Liver (tissue), 9 donors: ENCODE data around the gene TRPM2. TPM values are rescaled to one million over a fixed set of nuclear protein-coding genes. Genes with fewer than 3 reads are reported as not detected.

Experiments used
- DNase-seq: peaks from one replicate; pipeline ENCODE4 v3.0.0-alpha.2; 2017; ENCODE audit warnings: low spot score
- H3K27ac ChIP-seq, 2 donors: one replicate each; pipeline ENCODE4 v1.7.0; 2013; ENCODE audit warnings: inconsistent platforms in 2 of 2, low read length in 2 of 2, control low read depth in 1 of 2, low read depth in 1 of 2, mild to moderate bottlenecking in 1 of 2
- H3K27me3 ChIP-seq, 4 donors: one replicate each; pipeline versions ENCODE4 v1.6.1 to v1.7.0; 2013; ENCODE audit warnings: low read length in 3 of 4, inconsistent platforms in 1 of 4, mild to moderate bottlenecking in 1 of 4, moderate library complexity in 1 of 4; ENCODE audit not compliant: control insufficient read depth in 4 of 4, insufficient read depth in 4 of 4
- H3K36me3 ChIP-seq, 4 donors: one replicate each; pipeline versions ENCODE4 v1.6.1 to v1.7.0; 2013; ENCODE audit warnings: low read length in 3 of 4, mild to moderate bottlenecking in 3 of 4, low read depth in 1 of 4, moderate library complexity in 1 of 4; ENCODE audit not compliant: control insufficient read depth in 4 of 4, insufficient read depth in 3 of 4
- H3K4me1 ChIP-seq, 4 donors: one replicate each; pipeline versions ENCODE4 v1.6.1 to v1.7.0; 2013; ENCODE audit warnings: low read length in 3 of 4, mild to moderate bottlenecking in 3 of 4, moderate library complexity in 1 of 4; ENCODE audit not compliant: control insufficient read depth in 4 of 4, insufficient read depth in 4 of 4
- H3K4me3 ChIP-seq, 3 donors: one replicate each; pipeline versions ENCODE4 v1.6.1 to v1.7.0; 2013; ENCODE audit warnings: low read length in 3 of 3, control low read depth in 1 of 3, low read depth in 1 of 3, mild to moderate bottlenecking in 1 of 3
- H3K9ac ChIP-seq, 2 donors: one replicate each; pipeline ENCODE4 v1.7.0; 2013; ENCODE audit warnings: low read length in 2 of 2, mild to moderate bottlenecking in 2 of 2, moderate library complexity in 2 of 2, control low read depth in 1 of 2, low read depth in 1 of 2
- H3K9me3 ChIP-seq, 4 donors: one replicate each; pipeline versions ENCODE4 v1.6.1 to v1.7.0; 2013; ENCODE audit warnings: low read length in 3 of 4; ENCODE audit not compliant: control insufficient read depth in 4 of 4
- EGR1 ChIP-seq, 2 donors: IDR thresholded peaks; 2 replicates each; pipeline ENCODE4 v1.6.1; 2016 to 2018; ENCODE audit warnings: antibody characterized with exemption in 2 of 2, low read depth in 2 of 2
- FOXA1 ChIP-seq: IDR thresholded peaks from 2 replicates; pipeline ENCODE4 v1.6.1; 2016; ENCODE audit warnings: antibody characterized with exemption
- FOXA2 ChIP-seq: IDR thresholded peaks from 2 replicates; pipeline ENCODE4 v1.6.1; 2016; ENCODE audit warnings: antibody characterized with exemption
- GABPA ChIP-seq, 2 donors: IDR thresholded peaks in 1 of 2; conservative IDR thresholded peaks in 1 of 2; 2 replicates each; pipeline ENCODE4 v1.6.1; 2016; ENCODE audit warnings: antibody characterized with exemption in 2 of 2, mild to moderate bottlenecking in 1 of 2, moderate library complexity in 1 of 2
- HNF4G ChIP-seq: IDR thresholded peaks from 2 replicates; pipeline ENCODE4 v1.6.1; 2016; ENCODE audit warnings: antibody characterized with exemption
- NR2F2 ChIP-seq: IDR thresholded peaks from 2 replicates; pipeline ENCODE4 v1.6.1; 2016; ENCODE audit warnings: antibody characterized with exemption
- RAD21 ChIP-seq, 2 donors: IDR thresholded peaks; 2 replicates each; pipeline ENCODE4 v1.6.1; 2016; ENCODE audit warnings: antibody characterized with exemption in 2 of 2, mild to moderate bottlenecking in 2 of 2
- SP1 ChIP-seq: IDR thresholded peaks from 2 replicates; pipeline ENCODE4 v1.6.1; 2018; ENCODE audit warnings: antibody characterized with exemption, mild to moderate bottlenecking
- YY1 ChIP-seq: IDR thresholded peaks from 2 replicates; pipeline ENCODE4 v1.6.1; 2016; ENCODE audit warnings: antibody characterized with exemption, mild to moderate bottlenecking
- WGBS: extraction: QIAGEN DNeasy Blood & Tissue Kit; methylation state at CpG from one replicate; pipeline ENCODE4 v1.1.7; 2013; 5-methylcytosine and 5-hydroxymethylcytosine counted together
- polyA plus RNA-seq, 2 donors: library from polyadenylated mRNA; stranded (reverse) in 1 of 2; unstranded in 1 of 2; fragments of 200-250 nt in 1 of 2; fragments of >200 nt in 1 of 2; fragmentation: Nextera tagmentation in 1 of 2; extraction: Ambion mirVana in 1 of 2; gene quantifications; one replicate each; pipeline versions ENCODE4 v1.2.1 to v1.2.3, GENCODE V29; 2013 to 2015
- total RNA-seq, 2 donors: library from RNA; depleted of rRNA; stranded (reverse); fragments of >200 nt; gene quantifications; one replicate each; pipeline ENCODE4 v1.2.3, GENCODE V29; 2014
- TF ChIP-seq, protein P1 (sequence below): IDR thresholded peaks from 2 replicates; pipeline ENCODE4 v1.6.1; 2016; ENCODE audit warnings: antibody characterized with exemption
- TF ChIP-seq, protein P2 (sequence below): IDR thresholded peaks from 2 replicates; pipeline ENCODE4 v1.6.1; 2016; ENCODE audit warnings: antibody characterized with exemption, mild to moderate bottlenecking
- TF ChIP-seq, protein P3 (sequence below): IDR thresholded peaks from 2 replicates; pipeline ENCODE4 v1.6.1; 2016; ENCODE audit warnings: antibody characterized with exemption
- TF ChIP-seq, protein P4 (sequence below): fragments of 150-350 bp; IDR thresholded peaks from 2 replicates; pipeline ENCODE4 v1.5.1; 2017; ENCODE audit warnings: improper control_type of control experiment, low read depth, low read length; ENCODE audit not compliant: missing input control
- TF ChIP-seq, protein P5 (sequence below): IDR thresholded peaks from 2 replicates; pipeline ENCODE4 v1.6.1; 2016; ENCODE audit warnings: antibody characterized with exemption
- donor health status: healthy.
- donor health status: healthy.
- donor health status: healthy.
- donor health status: healthy.
- donor health status: healthy.

The TRPM2 gene
- total and polyA plus RNA-seq, 4 donors: 0.43 to 1.3 (median 0.63) TPM

DNA sequence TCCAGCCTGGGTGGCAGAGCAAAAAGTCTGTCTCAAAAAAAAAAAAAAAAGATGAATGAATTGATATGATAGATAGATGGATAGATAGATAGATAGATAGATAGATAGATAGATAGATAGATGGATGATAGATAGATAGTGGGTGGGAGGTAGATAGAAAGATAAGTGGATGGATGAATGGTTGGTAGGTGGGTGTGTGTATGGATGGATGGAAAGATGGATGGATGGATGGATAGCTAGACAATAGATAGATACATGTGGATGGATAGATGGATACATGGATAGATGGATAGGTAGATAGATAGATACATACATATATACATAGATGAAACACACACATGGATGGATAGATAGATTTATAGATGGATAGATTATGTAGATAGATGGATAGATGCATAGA lies 28.5 kb downstream of the TRPM2 start:
- peaks cover 3 to 11% (median 6%) of the 10 kb centered on the region in 4 donors for H3K9me3 ChIP-seq

DNA sequence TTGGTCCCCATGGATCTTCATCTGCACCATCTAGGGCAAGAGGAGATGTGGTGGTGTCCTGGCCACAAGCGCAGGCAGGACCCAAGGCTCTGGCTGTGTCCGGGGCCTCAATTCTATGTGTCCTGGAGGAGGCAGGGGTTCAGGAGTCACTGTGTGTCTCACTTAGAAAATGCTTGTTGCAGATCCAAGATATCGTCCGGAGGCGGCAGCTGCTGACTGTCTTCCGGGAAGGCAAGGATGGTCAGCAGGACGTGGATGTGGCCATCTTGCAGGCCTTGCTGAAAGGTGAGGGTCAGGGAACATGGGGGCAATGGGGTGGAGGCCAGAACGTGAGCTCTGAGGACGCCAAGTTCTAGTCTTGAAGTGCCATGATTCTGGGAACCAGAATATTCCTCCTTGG lies 29.1 kb downstream of the TRPM2 start:
- Histone ChIP-seq H3K9me3 (peaks cover 3 to 13% (median 7%) of the 10 kb centered on the region in 4 donors), H3K36me3 (no peaks in the 10 kb centered on the region), H3K27ac (no peak overlapping the region), H3K4me1 (no peaks in the 10 kb centered on the region), H3K4me3 (no peak overlapping the region), H3K9ac (no peak overlapping the region), H3K27me3 (no peaks in the 10 kb centered on the region)
- no peak for DNase-seq
- whole genome bisulfite sequencing: 89% methylated on average over 9 of the region's 9 CpGs
- no peak for TF ChIP-seq RAD21 (IDR thresholded peaks at IDR 0.05)
- TF ChIP-seq, protein P1, sequence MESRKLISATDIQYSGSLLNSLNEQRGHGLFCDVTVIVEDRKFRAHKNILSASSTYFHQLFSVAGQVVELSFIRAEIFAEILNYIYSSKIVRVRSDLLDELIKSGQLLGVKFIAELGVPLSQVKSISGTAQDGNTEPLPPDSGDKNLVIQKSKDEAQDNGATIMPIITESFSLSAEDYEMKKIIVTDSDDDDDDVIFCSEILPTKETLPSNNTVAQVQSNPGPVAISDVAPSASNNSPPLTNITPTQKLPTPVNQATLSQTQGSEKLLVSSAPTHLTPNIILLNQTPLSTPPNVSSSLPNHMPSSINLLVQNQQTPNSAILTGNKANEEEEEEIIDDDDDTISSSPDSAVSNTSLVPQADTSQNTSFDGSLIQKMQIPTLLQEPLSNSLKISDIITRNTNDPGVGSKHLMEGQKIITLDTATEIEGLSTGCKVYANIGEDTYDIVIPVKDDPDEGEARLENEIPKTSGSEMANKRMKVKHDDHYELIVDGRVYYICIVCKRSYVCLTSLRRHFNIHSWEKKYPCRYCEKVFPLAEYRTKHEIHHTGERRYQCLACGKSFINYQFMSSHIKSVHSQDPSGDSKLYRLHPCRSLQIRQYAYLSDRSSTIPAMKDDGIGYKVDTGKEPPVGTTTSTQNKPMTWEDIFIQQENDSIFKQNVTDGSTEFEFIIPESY: no peak
- TF ChIP-seq NR2F2: no peak
- no peak for TF ChIP-seq FOXA1
- TF ChIP-seq, protein P2, sequence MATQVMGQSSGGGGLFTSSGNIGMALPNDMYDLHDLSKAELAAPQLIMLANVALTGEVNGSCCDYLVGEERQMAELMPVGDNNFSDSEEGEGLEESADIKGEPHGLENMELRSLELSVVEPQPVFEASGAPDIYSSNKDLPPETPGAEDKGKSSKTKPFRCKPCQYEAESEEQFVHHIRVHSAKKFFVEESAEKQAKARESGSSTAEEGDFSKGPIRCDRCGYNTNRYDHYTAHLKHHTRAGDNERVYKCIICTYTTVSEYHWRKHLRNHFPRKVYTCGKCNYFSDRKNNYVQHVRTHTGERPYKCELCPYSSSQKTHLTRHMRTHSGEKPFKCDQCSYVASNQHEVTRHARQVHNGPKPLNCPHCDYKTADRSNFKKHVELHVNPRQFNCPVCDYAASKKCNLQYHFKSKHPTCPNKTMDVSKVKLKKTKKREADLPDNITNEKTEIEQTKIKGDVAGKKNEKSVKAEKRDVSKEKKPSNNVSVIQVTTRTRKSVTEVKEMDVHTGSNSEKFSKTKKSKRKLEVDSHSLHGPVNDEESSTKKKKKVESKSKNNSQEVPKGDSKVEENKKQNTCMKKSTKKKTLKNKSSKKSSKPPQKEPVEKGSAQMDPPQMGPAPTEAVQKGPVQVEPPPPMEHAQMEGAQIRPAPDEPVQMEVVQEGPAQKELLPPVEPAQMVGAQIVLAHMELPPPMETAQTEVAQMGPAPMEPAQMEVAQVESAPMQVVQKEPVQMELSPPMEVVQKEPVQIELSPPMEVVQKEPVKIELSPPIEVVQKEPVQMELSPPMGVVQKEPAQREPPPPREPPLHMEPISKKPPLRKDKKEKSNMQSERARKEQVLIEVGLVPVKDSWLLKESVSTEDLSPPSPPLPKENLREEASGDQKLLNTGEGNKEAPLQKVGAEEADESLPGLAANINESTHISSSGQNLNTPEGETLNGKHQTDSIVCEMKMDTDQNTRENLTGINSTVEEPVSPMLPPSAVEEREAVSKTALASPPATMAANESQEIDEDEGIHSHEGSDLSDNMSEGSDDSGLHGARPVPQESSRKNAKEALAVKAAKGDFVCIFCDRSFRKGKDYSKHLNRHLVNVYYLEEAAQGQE: no peak
- TF ChIP-seq, protein P3, sequence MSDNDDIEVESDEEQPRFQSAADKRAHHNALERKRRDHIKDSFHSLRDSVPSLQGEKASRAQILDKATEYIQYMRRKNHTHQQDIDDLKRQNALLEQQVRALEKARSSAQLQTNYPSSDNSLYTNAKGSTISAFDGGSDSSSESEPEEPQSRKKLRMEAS: no peak

More for the DNA sequence above, 28.5 kb downstream of the TRPM2 start:
- no peak overlapping the region for H3K27ac ChIP-seq
- no peaks in the 10 kb centered on the region for H3K4me1 ChIP-seq
- TF ChIP-seq, protein P4, sequence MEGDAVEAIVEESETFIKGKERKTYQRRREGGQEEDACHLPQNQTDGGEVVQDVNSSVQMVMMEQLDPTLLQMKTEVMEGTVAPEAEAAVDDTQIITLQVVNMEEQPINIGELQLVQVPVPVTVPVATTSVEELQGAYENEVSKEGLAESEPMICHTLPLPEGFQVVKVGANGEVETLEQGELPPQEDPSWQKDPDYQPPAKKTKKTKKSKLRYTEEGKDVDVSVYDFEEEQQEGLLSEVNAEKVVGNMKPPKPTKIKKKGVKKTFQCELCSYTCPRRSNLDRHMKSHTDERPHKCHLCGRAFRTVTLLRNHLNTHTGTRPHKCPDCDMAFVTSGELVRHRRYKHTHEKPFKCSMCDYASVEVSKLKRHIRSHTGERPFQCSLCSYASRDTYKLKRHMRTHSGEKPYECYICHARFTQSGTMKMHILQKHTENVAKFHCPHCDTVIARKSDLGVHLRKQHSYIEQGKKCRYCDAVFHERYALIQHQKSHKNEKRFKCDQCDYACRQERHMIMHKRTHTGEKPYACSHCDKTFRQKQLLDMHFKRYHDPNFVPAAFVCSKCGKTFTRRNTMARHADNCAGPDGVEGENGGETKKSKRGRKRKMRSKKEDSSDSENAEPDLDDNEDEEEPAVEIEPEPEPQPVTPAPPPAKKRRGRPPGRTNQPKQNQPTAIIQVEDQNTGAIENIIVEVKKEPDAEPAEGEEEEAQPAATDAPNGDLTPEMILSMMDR: no peak
- TF ChIP-seq YY1: no peak
- TF ChIP-seq, protein P3: no peak
- TF ChIP-seq, protein P2: no peak
- TF ChIP-seq, protein P1: no peak
- TF ChIP-seq RAD21 (IDR thresholded peaks at IDR 0.05): no peak
- no peak for TF ChIP-seq GABPA (IDR thresholded peaks at IDR 0.05 in 1 of 2, conservative IDR thresholded peaks at IDR 0.05 in 1 of 2)
- no peak for TF ChIP-seq FOXA2
- no peak for TF ChIP-seq EGR1 (IDR thresholded peaks at IDR 0.05; ENCODE audit: low read depth in 2 of 2)
- no peak for TF ChIP-seq HNF4G
- TF ChIP-seq SP1: no peak
- TF ChIP-seq, protein P5, sequence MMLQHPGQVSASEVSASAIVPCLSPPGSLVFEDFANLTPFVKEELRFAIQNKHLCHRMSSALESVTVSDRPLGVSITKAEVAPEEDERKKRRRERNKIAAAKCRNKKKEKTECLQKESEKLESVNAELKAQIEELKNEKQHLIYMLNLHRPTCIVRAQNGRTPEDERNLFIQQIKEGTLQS: no peak
- no peak for TF ChIP-seq NR2F2
- no peaks in the 10 kb centered on the region for H3K27me3 ChIP-seq
- no peak overlapping the region for H3K9ac ChIP-seq
- H3K36me3 ChIP-seq: no peaks in the 10 kb centered on the region
- no peak overlapping the region for H3K4me3 ChIP-seq
- DNase-seq: no peak
